HEK293 (cell line): ENCODE measurements around the gene RIOX2.

Experiments
- CTCF ChIA-PET: fragments of 350-600 bp; formaldehyde crosslinking; extraction: SDS; loops from one replicate; lab custom pipeline; 2021; ENCODE audit warnings: antibody characterized with exemption; lab: Yijun Ruan, JAX
- POLR2A ChIA-PET: fragments of 300-600 bp; formaldehyde crosslinking; extraction: SDS; loops from one replicate; lab custom pipeline; 2020; ENCODE audit warnings: antibody characterized with exemption, inconsistent platforms; lab: Yijun Ruan, JAX
- H3K27ac ChIP-seq: fragments of 200-500 bp; sonication (Bioruptor generic); 2 replicates; pipeline ENCODE4 v1.5.1; 2014; ENCODE audit warnings: low read depth, low read length, control low read depth, inconsistent platforms; ENCODE audit errors: extremely low read depth
- H3K36me3 ChIP-seq, 2 experiments: fragments of 200-500 bp in 1 of 2; sonication (Bioruptor generic) in 1 of 2; 1 replicate in 1 of 2; 2 replicates in 1 of 2; pipeline ENCODE4 v1.5.1; 2014 to 2017; ENCODE audit warnings: inconsistent platforms in 2 of 2, low read length in 2 of 2; ENCODE audit not compliant: control insufficient read depth in 2 of 2, insufficient read depth in 1 of 2
- H3K4me1 ChIP-seq: fragments of 200-500 bp; sonication (Bioruptor generic); 2 replicates; pipeline ENCODE4 v1.5.1; 2014; ENCODE audit warnings: mild to moderate bottlenecking, low read length, inconsistent platforms; ENCODE audit not compliant: control insufficient read depth, insufficient read depth
- H3K4me3 ChIP-seq: 2 replicates; pipeline ENCODE4 v1.5.1; 2011; ENCODE audit warnings: low read depth, mild to moderate bottlenecking, control low read depth, low read length, moderate library complexity
- H3K9me3 ChIP-seq: fragments of 200-500 bp; sonication (Bioruptor generic); 2 replicates; pipeline ENCODE4 v1.5.1; 2014; ENCODE audit warnings: low read depth, low read length, inconsistent platforms; ENCODE audit not compliant: control insufficient read depth, insufficient read depth
- GLIS2 ChIP-seq: fragments of 450-650 bp; formaldehyde crosslinking; IDR thresholded peaks from 2 replicates; pipeline ENCODE4 v1.5.1; 2016; ENCODE audit warnings: missing biosample characterization, missing genetic modification characterization
- KLF7 ChIP-seq: fragments of 450-650 bp; formaldehyde crosslinking; IDR thresholded peaks from 2 replicates; pipeline ENCODE4 v1.5.1; 2016; ENCODE audit warnings: missing biosample characterization, missing genetic modification characterization, borderline replicate concordance
- KLF8 ChIP-seq: fragments of 450-650 bp; formaldehyde crosslinking; IDR thresholded peaks from 2 replicates; pipeline ENCODE4 v1.5.1; 2016; ENCODE audit warnings: missing biosample characterization, missing genetic modification characterization
- ZBTB10 ChIP-seq: fragments of 450-650 bp; formaldehyde crosslinking; IDR thresholded peaks from 2 replicates; pipeline ENCODE4 v1.5.1; 2016; ENCODE audit warnings: missing biosample characterization, missing genetic modification characterization
- ZBTB17 ChIP-seq: fragments of 450-650 bp; formaldehyde crosslinking; IDR thresholded peaks from 2 replicates; pipeline ENCODE4 v1.5.1; 2016; ENCODE audit warnings: missing biosample characterization, missing genetic modification characterization
- ZNF23 ChIP-seq: fragments of 450-650 bp; formaldehyde crosslinking; IDR thresholded peaks from 2 replicates; pipeline ENCODE4 v1.5.1; 2016; ENCODE audit warnings: missing biosample characterization, missing genetic modification characterization, borderline replicate concordance
- ZNF280D ChIP-seq: fragments of 450-650 bp; formaldehyde crosslinking; IDR thresholded peaks from 2 replicates; pipeline ENCODE4 v1.5.1; 2016; ENCODE audit warnings: missing biosample characterization, missing genetic modification characterization
- ZNF302 ChIP-seq: fragments of 450-650 bp; formaldehyde crosslinking; IDR thresholded peaks from 2 replicates; pipeline ENCODE4 v1.5.1; 2016; ENCODE audit warnings: missing biosample characterization, missing genetic modification characterization, low read depth
- ZNF362 ChIP-seq: fragments of 450-650 bp; formaldehyde crosslinking; IDR thresholded peaks from 2 replicates; pipeline ENCODE4 v1.5.1; 2016; ENCODE audit warnings: missing biosample characterization, missing genetic modification characterization
- ZNF501 ChIP-seq: fragments of 450-650 bp; formaldehyde crosslinking; IDR thresholded peaks from 2 replicates; pipeline ENCODE4 v1.5.1; 2016; ENCODE audit warnings: missing biosample characterization, missing genetic modification characterization
- ZNF518A ChIP-seq: fragments of 450-650 bp; formaldehyde crosslinking; conservative IDR thresholded peaks from 2 replicates; pipeline ENCODE4 v1.5.1; 2016; ENCODE audit warnings: low read depth, missing biosample characterization, missing genetic modification characterization
- ZNF521 ChIP-seq: fragments of 450-650 bp; formaldehyde crosslinking; IDR thresholded peaks from 2 replicates; pipeline ENCODE4 v1.5.1; 2017; ENCODE audit warnings: missing biosample characterization, mild to moderate bottlenecking, missing genetic modification characterization
- ZNF544 ChIP-seq: fragments of 450-650 bp; formaldehyde crosslinking; IDR thresholded peaks from 2 replicates; pipeline ENCODE4 v1.5.0; 2017; ENCODE audit warnings: missing biosample characterization, missing genetic modification characterization
- ZNF558 ChIP-seq: fragments of 450-650 bp; formaldehyde crosslinking; IDR thresholded peaks from 2 replicates; pipeline ENCODE4 v1.5.1; 2016; ENCODE audit warnings: missing biosample characterization, missing genetic modification characterization
- ZNF626 ChIP-seq: fragments of 450-650 bp; sonication (Bioruptor Pico); formaldehyde crosslinking; IDR thresholded peaks from 2 replicates; pipeline ENCODE4 v1.5.1; 2018; ENCODE audit warnings: missing biosample characterization, missing genetic modification characterization, inconsistent platforms
- ZNF645 ChIP-seq: fragments of 450-650 bp; formaldehyde crosslinking; IDR thresholded peaks from 2 replicates; pipeline ENCODE4; 2016; ENCODE audit warnings: missing biosample characterization, missing genetic modification characterization
- ZNF677 ChIP-seq: fragments of 450-650 bp; IDR thresholded peaks from 2 replicates; pipeline ENCODE4 v1.5.0; 2018; ENCODE audit warnings: missing biosample characterization, mild to moderate bottlenecking, missing genetic modification characterization, moderate library complexity

RIOX2 gene

GRCh38 chr3:97958796-97959195 lies 13.4 kb downstream of the RIOX2 start (continued):
- TF ChIP-seq ZNF362 (tag by site-specific recombination) (no peak), ZNF518A (no peak), ZNF645 (tag by site-specific recombination) (no peak), ZNF501 (tag by site-specific recombination) (no peak), ZNF302 (tag by site-specific recombination) (no peak), KLF8 (no peak)
- TF ChIP-seq, all 188 proteins: peak for 0

DNA sequence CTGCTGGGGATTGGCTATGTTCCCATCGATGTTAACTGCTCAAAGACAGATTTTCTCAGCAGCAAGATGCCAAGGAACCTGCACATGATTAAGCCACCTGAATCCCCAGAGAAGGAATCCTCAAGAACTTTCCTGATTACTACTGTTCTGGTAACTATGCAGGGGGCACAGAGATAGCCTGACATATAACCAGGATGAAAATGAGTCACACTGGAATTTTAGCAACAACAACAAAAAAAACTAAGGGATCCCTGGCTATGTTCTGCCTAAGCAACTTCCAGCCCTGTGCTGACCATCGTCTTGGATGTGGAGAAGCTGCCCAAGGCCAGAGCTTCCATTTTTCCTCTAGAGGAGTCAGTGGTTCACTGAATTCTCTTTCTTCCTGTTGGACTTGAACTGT lies 13.8 kb downstream of the RIOX2 start:
- H3K36me3 ChIP-seq, result peaks cover under 1 to 76% of the 10 kb centered on the region in 2 experiments; a peak in 2 of 3 replicates
- no peaks in the 10 kb centered on the region; the same call in 1 of the 2 replicates for H3K4me1 ChIP-seq
- CTCF ChIA-PET, result no interaction called here
- POLR2A ChIA-PET, result no interaction called here
- TF ChIP-seq ZNF645 (tag by site-specific recombination), result no peak
- TF ChIP-seq, all 188 proteins: peak for 0
- Histone ChIP-seq H3K4me3 (no peak overlapping the region), H3K27ac (no peak overlapping the region), H3K9me3 (no peaks in the 10 kb centered on the region)

- H3K9me3 ChIP-seq, result no peaks in the 10 kb centered on the region
- no peak overlapping the region for H3K4me3 ChIP-seq
- H3K36me3 ChIP-seq, result peaks cover 4 to 75% of the 10 kb centered on the region in 2 experiments; a peak in 2 of 3 replicates
- H3K4me1 ChIP-seq, result no peaks in the 10 kb centered on the region; the same call in 1 of the 2 replicates
- POLR2A ChIA-PET, result no interaction called here
- CTCF ChIA-PET, result interaction anchor here (0.6 kb wide), 1 partner anchor 66 kb away, joined by 4 read pairs; no protein-coding TSS in a partner anchor
- no peak overlapping the region for H3K27ac ChIP-seq
- TF ChIP-seq ZNF521 (tag by site-specific recombination), result no peak
- TF ChIP-seq ZNF677, result no peak
- TF ChIP-seq ZBTB17, result no peak
- no peak for TF ChIP-seq ZNF544 (tag by site-specific recombination)
- TF ChIP-seq ZNF23 (tag by site-specific recombination), result no peak
- no peak for TF ChIP-seq ZBTB10 (tag by site-specific recombination)
- no peak for TF ChIP-seq ZNF626 (tag by site-specific recombination)
- no peak for TF ChIP-seq GLIS2 (tag by site-specific recombination)
- no peak for TF ChIP-seq ZNF558 (tag by site-specific recombination)
- TF ChIP-seq KLF7 (tag by site-specific recombination), result no peak
- no peak for TF ChIP-seq ZNF280D
Measured at GRCh38 chr3:97957617-97958311, 14.5 kb downstream of the RIOX2 start.
